HepG2 (cell line): ENCODE measurements around the gene IL17RA. TPM values are rescaled to one million over a fixed set of nuclear protein-coding genes. Genes with fewer than 3 reads are reported as not detected.

Source experiments
- ZBTB40 ChIP-seq, 2 experiments: fragments of 450-650 bp in 1 of 2; sonication (generic) in 1 of 2; formaldehyde crosslinking in 1 of 2; IDR thresholded peaks; 2 replicates each; pipeline versions ENCODE4 v1.6.1 to v1.8.0; 2016 to 2022; ENCODE audit warnings: antibody characterized with exemption in 1 of 2, mild to moderate bottlenecking in 1 of 2, missing genetic modification reagents in 1 of 2
- ZFP90 ChIP-seq: sonication (generic); formaldehyde crosslinking; IDR thresholded peaks from 2 replicates; pipeline ENCODE4 v1.8.0; 2022; ENCODE audit warnings: missing genetic modification reagents, mild to moderate bottlenecking, inconsistent platforms, borderline replicate concordance
- polyA plus RNA-seq, 8 experiments: library from polyadenylated mRNA; depleted of rRNA in 3 of 8; stranded (reverse) in 7 of 8; unstranded in 1 of 8; fragments of >200 nt; fragmentation: Illumina TruSeq in 4 of 8; extraction: Trizol in 4 of 8; gene quantifications; 2 replicates each; pipeline versions ENCODE4 v1.2.1 to v1.2.3, GENCODE V29; 2011 to 2016; ENCODE audit warnings: low read depth in 4 of 8, missing spikeins in 1 of 8, mixed read lengths in 1 of 8; ENCODE audit not compliant: insufficient read depth in 1 of 8
- total RNA-seq, 5 experiments: library from RNA; depleted of rRNA; stranded (reverse); fragments of >200 nt; fragmentation: Illumina TruSeq; extraction: Trizol; gene quantifications; 2 replicates each; pipeline ENCODE4 v1.2.3, GENCODE V29; 2016; ENCODE audit warnings: low read depth in 1 of 5
- TF ChIP-seq, protein P1 (sequence below): sonication (generic); formaldehyde crosslinking; IDR thresholded peaks from 2 replicates; pipeline ENCODE4 v1.4.0; 2020; ENCODE audit warnings: missing genetic modification reagents

Gene IL17RA
- total and polyA plus RNA-seq, 2 of the 13 experiments (the other 11 are each of a cell fraction or from before 2014, with no cell fraction given), result 2.5 to 8.2 TPM

DNA sequence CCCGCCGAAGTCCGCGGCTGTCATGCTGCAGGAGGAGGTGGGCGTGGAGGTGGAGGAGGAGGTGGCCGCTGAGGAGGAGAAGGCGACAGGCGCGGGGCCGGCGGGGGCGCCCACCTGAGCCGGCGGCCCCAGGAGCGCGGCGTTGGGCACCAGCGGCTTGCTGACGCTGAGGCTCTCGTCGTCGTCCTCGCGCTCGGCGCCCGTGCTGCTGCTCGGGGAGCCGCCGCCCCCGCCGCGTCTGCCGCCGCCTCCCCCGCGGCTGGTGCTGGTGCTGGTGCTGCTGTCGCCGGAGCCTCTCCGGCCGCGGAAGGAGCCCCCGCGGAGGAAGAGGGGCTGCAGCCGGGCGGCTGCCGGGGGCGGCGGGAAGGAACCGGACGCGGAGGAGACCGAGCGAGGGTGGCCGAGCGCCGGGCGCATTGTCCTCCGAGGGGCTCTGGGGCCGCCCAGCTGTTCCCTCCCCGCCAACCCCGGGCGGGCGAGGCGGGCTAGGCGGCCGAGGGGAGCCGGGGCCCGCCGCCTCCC, 36.0 kb downstream of the IL17RA start (continued):
- no peak for TF ChIP-seq ZBTB40 (IDR thresholded peaks at IDR 0.05)
- TF ChIP-seq ZBTB40 (CRISPR knock-in tag; IDR thresholded peaks at IDR 0.05), result no peak
- TF ChIP-seq, protein P1, sequence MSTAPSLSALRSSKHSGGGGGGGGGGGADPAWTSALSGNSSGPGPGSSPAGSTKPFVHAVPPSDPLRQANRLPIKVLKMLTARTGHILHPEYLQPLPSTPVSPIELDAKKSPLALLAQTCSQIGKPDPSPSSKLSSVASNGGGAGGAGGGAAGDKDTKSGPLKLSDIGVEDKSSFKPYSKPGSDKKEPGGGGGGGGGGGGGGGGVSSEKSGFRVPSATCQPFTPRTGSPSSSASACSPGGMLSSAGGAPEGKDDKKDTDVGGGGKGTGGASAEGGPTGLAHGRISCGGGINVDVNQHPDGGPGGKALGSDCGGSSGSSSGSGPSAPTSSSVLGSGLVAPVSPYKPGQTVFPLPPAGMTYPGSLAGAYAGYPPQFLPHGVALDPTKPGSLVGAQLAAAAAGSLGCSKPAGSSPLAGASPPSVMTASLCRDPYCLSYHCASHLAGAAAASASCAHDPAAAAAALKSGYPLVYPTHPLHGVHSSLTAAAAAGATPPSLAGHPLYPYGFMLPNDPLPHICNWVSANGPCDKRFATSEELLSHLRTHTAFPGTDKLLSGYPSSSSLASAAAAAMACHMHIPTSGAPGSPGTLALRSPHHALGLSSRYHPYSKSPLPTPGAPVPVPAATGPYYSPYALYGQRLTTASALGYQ (CRISPR knock-in tag), result no peak
- no peak for TF ChIP-seq ZFP90 (CRISPR knock-in tag)
